ENCODE data around the gene OR1J2.

GRCh38 chr9:122518226-122518625 lies 7.6 kb downstream of the OR1J2 start:
- TF ChIP-seq, protein P1, sequence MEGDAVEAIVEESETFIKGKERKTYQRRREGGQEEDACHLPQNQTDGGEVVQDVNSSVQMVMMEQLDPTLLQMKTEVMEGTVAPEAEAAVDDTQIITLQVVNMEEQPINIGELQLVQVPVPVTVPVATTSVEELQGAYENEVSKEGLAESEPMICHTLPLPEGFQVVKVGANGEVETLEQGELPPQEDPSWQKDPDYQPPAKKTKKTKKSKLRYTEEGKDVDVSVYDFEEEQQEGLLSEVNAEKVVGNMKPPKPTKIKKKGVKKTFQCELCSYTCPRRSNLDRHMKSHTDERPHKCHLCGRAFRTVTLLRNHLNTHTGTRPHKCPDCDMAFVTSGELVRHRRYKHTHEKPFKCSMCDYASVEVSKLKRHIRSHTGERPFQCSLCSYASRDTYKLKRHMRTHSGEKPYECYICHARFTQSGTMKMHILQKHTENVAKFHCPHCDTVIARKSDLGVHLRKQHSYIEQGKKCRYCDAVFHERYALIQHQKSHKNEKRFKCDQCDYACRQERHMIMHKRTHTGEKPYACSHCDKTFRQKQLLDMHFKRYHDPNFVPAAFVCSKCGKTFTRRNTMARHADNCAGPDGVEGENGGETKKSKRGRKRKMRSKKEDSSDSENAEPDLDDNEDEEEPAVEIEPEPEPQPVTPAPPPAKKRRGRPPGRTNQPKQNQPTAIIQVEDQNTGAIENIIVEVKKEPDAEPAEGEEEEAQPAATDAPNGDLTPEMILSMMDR (IDR thresholded peaks at IDR 0.05), result no peak
- no peak for TF ChIP-seq POLR2A (IDR thresholded peaks at IDR 0.05)
